CD14-positive monocyte (primary cell): Measurements from ENCODE around the gene ZNG1B. TPM values are rescaled to one million over a fixed set of nuclear protein-coding genes. Genes with fewer than 3 reads are reported as not detected.
"Not testable (repeated sequence)": the region's sequence is repeated elsewhere in the genome, so short reads cannot be mapped to it uniquely, and the experiment has no call there.

Source experiments
- DNase-seq, 3 donors: peaks; one replicate each; pipeline ENCODE4 v3.0.0-alpha.2; 2011 to 2022
- H2AFZ ChIP-seq: 2 replicates; pipeline ENCODE4 v1.6.0; 2012; ENCODE audit warnings: mild to moderate bottlenecking, low read depth, low read length, inconsistent platforms; ENCODE audit not compliant: insufficient read depth, poor library complexity, severe bottlenecking
- H3K27ac ChIP-seq, 2 donors: 1 replicate in 1 of 2; 2 replicates in 1 of 2; pipeline ENCODE4 v1.5.1; 2012 to 2013; ENCODE audit warnings: low read length in 2 of 2, control low read depth in 1 of 2, inconsistent platforms in 1 of 2, low read depth in 1 of 2, mild to moderate bottlenecking in 1 of 2
- H3K27me3 ChIP-seq, 2 donors: one replicate each; pipeline versions ENCODE4 v1.6.0 to v1.6.1; 2011 to 2013; ENCODE audit warnings: low read length in 2 of 2; ENCODE audit not compliant: control insufficient read depth in 2 of 2, insufficient read depth in 2 of 2
- H3K36me3 ChIP-seq, 2 donors: replicated peaks in 1 of 2; 1 replicate in 1 of 2; 2 replicates in 1 of 2; pipeline versions ENCODE4 v1.5.1 to v1.6.1; 2012 to 2013; ENCODE audit warnings: low read length in 2 of 2, control low read depth in 1 of 2, inconsistent platforms in 1 of 2, mild to moderate bottlenecking in 1 of 2; ENCODE audit not compliant: insufficient read depth in 2 of 2, control insufficient read depth in 1 of 2
- H3K4me1 ChIP-seq, 2 donors: 1 replicate in 1 of 2; 2 replicates in 1 of 2; pipeline versions ENCODE4 v1.5.1 to v1.6.1; 2012 to 2013; ENCODE audit warnings: low read length in 2 of 2, control low read depth in 1 of 2, inconsistent platforms in 1 of 2, mild to moderate bottlenecking in 1 of 2, moderate library complexity in 1 of 2; ENCODE audit not compliant: insufficient read depth in 2 of 2, control insufficient read depth in 1 of 2
- H3K4me2 ChIP-seq: replicated peaks from 2 replicates; pipeline ENCODE3; 2012; ENCODE audit warnings: low read length, moderate library complexity, mild to moderate bottlenecking; ENCODE audit not compliant: poor library complexity, severe bottlenecking; ENCODE audit errors: extremely low read depth
- H3K4me3 ChIP-seq, 3 experiments: fragments of 200-600 bp in 1 of 3; sonication (generic) in 1 of 3; replicated peaks in 1 of 3; 1 replicate in 2 of 3; 2 replicates in 1 of 3; pipeline ENCODE4 v1.5.1; 2011 to 2013; ENCODE audit warnings: low read length in 3 of 3, mild to moderate bottlenecking in 3 of 3, control low read depth in 2 of 3, low read depth in 2 of 3, inconsistent platforms in 1 of 3, moderate library complexity in 1 of 3
- H3K79me2 ChIP-seq: 2 replicates; pipeline ENCODE4 v1.6.0; 2012; ENCODE audit warnings: mild to moderate bottlenecking, control low read depth, inconsistent platforms, low read length, moderate library complexity; ENCODE audit not compliant: insufficient read depth
- H3K9ac ChIP-seq: 2 replicates; pipeline ENCODE4 v1.6.0; 2017; ENCODE audit warnings: low read length, mild to moderate bottlenecking; ENCODE audit not compliant: insufficient read depth, poor library complexity, severe bottlenecking
- H3K9me3 ChIP-seq, 2 donors: replicated peaks in 1 of 2; 1 replicate in 1 of 2; 2 replicates in 1 of 2; pipeline versions ENCODE4 v1.5.1 to v1.6.1; 2012 to 2013; ENCODE audit warnings: low read length in 2 of 2, control low read depth in 1 of 2; ENCODE audit not compliant: control insufficient read depth in 1 of 2, insufficient read depth in 1 of 2
- H4K20me1 ChIP-seq: 2 replicates; pipeline ENCODE4 v1.6.0; 2012; ENCODE audit warnings: mild to moderate bottlenecking, low read length, control low read depth, moderate library complexity; ENCODE audit not compliant: insufficient read depth
- H3K27ac Mint-ChIP-seq, 7 donors: one replicate each; pipeline ENCODE4 v1.8.0; 2020; ENCODE audit warnings: mild to moderate bottlenecking in 7 of 7, mixed read lengths in 7 of 7, moderate library complexity in 6 of 7, inconsistent platforms in 2 of 7
- H3K27me3 Mint-ChIP-seq, 3 donors: one replicate each; pipeline ENCODE4 v1.8.0; 2021 to 2022; ENCODE audit warnings: low read depth in 3 of 3, mild to moderate bottlenecking in 3 of 3, mixed read lengths in 3 of 3, moderate library complexity in 3 of 3, inconsistent platforms in 1 of 3
- H3K36me3 Mint-ChIP-seq, 2 donors: one replicate each; pipeline ENCODE4 v1.8.0; 2020; ENCODE audit warnings: mixed read lengths in 2 of 2, inconsistent platforms in 1 of 2, mild to moderate bottlenecking in 1 of 2
- H3K4me1 Mint-ChIP-seq: one replicate; pipeline ENCODE4 v1.8.0; 2020; ENCODE audit warnings: mild to moderate bottlenecking, mixed read lengths
- H3K4me3 Mint-ChIP-seq, 2 donors: one replicate each; pipeline ENCODE4 v1.8.0; 2020; ENCODE audit warnings: mild to moderate bottlenecking in 2 of 2, mixed read lengths in 2 of 2, moderate library complexity in 1 of 2
- H3K9me3 Mint-ChIP-seq, 7 donors: one replicate each; pipeline ENCODE4 v1.8.0; 2020 to 2022; ENCODE audit warnings: mixed read lengths in 7 of 7, mild to moderate bottlenecking in 6 of 7, moderate library complexity in 6 of 7, inconsistent platforms in 2 of 7
- WGBS: methylation state at CpG from one replicate; pipeline ENCODE4 v1.1.5; 2013; ENCODE audit warnings: missing lambda C conversion rate; ENCODE audit not compliant: insufficient coverage; 5-methylcytosine and 5-hydroxymethylcytosine counted together
- intact Hi-C, 2 donors: fragments of 100-400 bp; cut with micrococcal nuclease; formaldehyde crosslinking; loops; one replicate each; pipeline versions ENCODE4 v1.15.0 to v1.15.1; 2023
- polyA plus RNA-seq, 3 donors: library from polyadenylated mRNA; depleted of rRNA in 1 of 3; unstranded in 2 of 3; stranded (reverse) in 1 of 3; fragments of 300-500 nt in 2 of 3; fragments of >200 nt in 1 of 3; fragmentation: Illumina TruSeq in 2 of 3; gene quantifications; 1 replicate in 2 of 3; 2 replicates in 1 of 3; pipeline ENCODE4 v1.2.3, GENCODE V29; 2012 to 2021

ZNG1B gene
- polyA plus RNA-seq, 3 donors, result 38.3 to 55.0 (median 49.8) TPM

- peak overlapping the region; percentile 74 for H2AFZ ChIP-seq
- H3K9me3 ChIP-seq, H3K27ac ChIP-seq, H3K79me2 ChIP-seq, intact Hi-C loops, H3K36me3 ChIP-seq, H3K36me3 Mint-ChIP-seq, H4K20me1 ChIP-seq, H3K9me3 Mint-ChIP-seq, H3K27me3 ChIP-seq: not testable (repeated sequence)
- Mint-ChIP-seq H3K27me3 (peaks cover 15 to 19% (median 16%) of the 10 kb centered on the region in 3 donors), H3K27ac (peak overlapping the region in 4 of 7 donors; percentile 60 to 88 (median 82)), H3K4me3 (peak overlapping the region; percentile 87 to 92), H3K4me1 (peaks cover 12% of the 10 kb centered on the region)
- H3K4me2 ChIP-seq, result peak overlapping the region; percentile 59
- peak in 1 of 3 donors; percentile 3 for DNase-seq
- WGBS, result under 1% methylated on average over 63 of the region's 71 CpGs
- peak overlapping the region; percentile 41 to 78 (median 73) for H3K4me3 ChIP-seq
- H3K9ac ChIP-seq, result peak overlapping the region; percentile 53
- peaks cover 4 to 11% of the 10 kb centered on the region in 2 donors for H3K4me1 ChIP-seq
These were observed 103.9 kb downstream of the ZNG1B start for GRCh38 chr2:113541204-113541975.

- Mint-ChIP-seq H3K4me1 (peaks cover 12% of the 10 kb centered on the region), H3K4me3 (peak overlapping the region; percentile 62 to 75), H3K27me3 (peaks cover 15 to 19% (median 16%) of the 10 kb centered on the region in 3 donors)
- under 1% methylated on average over 49 of the region's 64 CpGs for WGBS
- Histone ChIP-seq H3K4me1 (peaks cover 4 to 11% of the 10 kb centered on the region in 2 donors), H3K4me3 (peak overlapping the region in 2 of 3 experiments; percentile 73 to 78), H3K9ac (peak overlapping the region; percentile 53), H3K4me2 (peak overlapping the region; percentile 59), H2AFZ (peak overlapping the region; percentile 74)
- H4K20me1 ChIP-seq, H3K27ac ChIP-seq, H3K27me3 ChIP-seq, intact Hi-C loops, H3K9me3 ChIP-seq, DNase-seq, H3K79me2 ChIP-seq, H3K36me3 ChIP-seq, H3K36me3 Mint-ChIP-seq, H3K9me3 Mint-ChIP-seq, H3K27ac Mint-ChIP-seq: not testable (repeated sequence)
These were observed 104.5 kb downstream of the ZNG1B start for GRCh38 chr2:113541976-113542485.

GRCh38 chr2:113542529-113542928 is 105.0 kb downstream of the ZNG1B start:
- H4K20me1 ChIP-seq, intact Hi-C loops, H3K27me3 ChIP-seq, H3K9ac ChIP-seq, H3K4me2 ChIP-seq, H3K27ac ChIP-seq, H3K36me3 ChIP-seq, H3K9me3 ChIP-seq, H3K79me2 ChIP-seq, DNase-seq, H3K9me3 Mint-ChIP-seq, H3K36me3 Mint-ChIP-seq: not testable (repeated sequence)
- Mint-ChIP-seq H3K4me1 (peaks cover 12% of the 10 kb centered on the region), H3K4me3 (peak overlapping the region; percentile 62 to 75), H3K27me3 (peaks cover 15 to 19% (median 16%) of the 10 kb centered on the region in 3 donors), H3K27ac (peak overlapping the region in 1 of 7 donors; percentile 54)
- WGBS, result no CpG with 5 or more reads among the region's 9 CpGs
- Histone ChIP-seq H3K4me3 (peak overlapping the region in 1 of 3 experiments; percentile 73), H2AFZ (peak overlapping the region; percentile 74), H3K4me1 (peaks cover 4 to 11% of the 10 kb centered on the region in 2 donors)

Other genes with a start within 250 kb of the ZNG1B start
- gene PAX8, start 158.8 kb upstream of the ZNG1B start, polyA plus RNA-seq, result under 1 TPM; 0.26 to 0.47 (median 0.36) TPM
- under 1 TPM in 1 of 3 donors, not detected in 2; 0.04 TPM for gene FOXD4L1, start 61.0 kb downstream of the ZNG1B start, polyA plus RNA-seq
- 10 to 100 TPM in 1 of 3 donors, 1 to 10 TPM in 2; 4.3 to 15.6 (median 5.1) TPM for gene RABL2A, start 189.6 kb downstream of the ZNG1B start, polyA plus RNA-seq